GF-D8 (cell line): ENCODE measurements around the gene TRAF3IP1.

ENCODE experiments used
- DNase-seq: peaks from one replicate; lab custom pipeline; 2025; lab: John Stamatoyannopoulos, UW

TRAF3IP1 gene

GRCh38 chr2:238408615-238409340, 88.5 kb downstream of the TRAF3IP1 start:
- no peak for DNase-seq

GRCh38 chr2:238409341-238410199, 89.3 kb downstream of the TRAF3IP1 start:
- no peak for DNase-seq

GRCh38 chr2:238412067-238412767, 91.9 kb downstream of the TRAF3IP1 start:
- no peak for DNase-seq

DNA sequence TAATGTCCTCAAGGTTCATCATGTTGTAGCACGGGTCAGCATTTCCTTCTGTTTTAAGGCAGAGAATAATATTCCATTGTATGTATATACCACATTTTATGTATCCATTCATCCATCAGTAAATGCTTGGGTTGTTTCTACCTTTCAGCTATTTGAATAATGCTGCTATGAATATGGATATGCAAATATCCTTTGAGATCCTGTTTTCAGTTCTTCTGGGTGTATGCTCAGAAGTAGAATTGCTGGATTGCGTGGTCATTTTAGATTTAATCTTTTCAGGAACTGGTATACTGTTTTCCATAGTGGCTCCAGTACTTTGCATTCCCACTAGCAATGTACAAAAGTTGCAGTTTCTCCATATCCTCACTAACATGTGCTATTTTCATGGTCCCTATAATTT, 93.0 kb downstream of the TRAF3IP1 start:
- DNase-seq = no peak

- no peak for DNase-seq
These were observed 94.9 kb downstream of the TRAF3IP1 start for GRCh38 chr2:238415036-238415764.

GRCh38 chr2:238415893-238416292, 95.6 kb downstream of the TRAF3IP1 start:
- no peak for DNase-seq

- no peak for DNase-seq
These were observed 98.1 kb downstream of the TRAF3IP1 start for GRCh38 chr2:238418196-238418998.

DNA sequence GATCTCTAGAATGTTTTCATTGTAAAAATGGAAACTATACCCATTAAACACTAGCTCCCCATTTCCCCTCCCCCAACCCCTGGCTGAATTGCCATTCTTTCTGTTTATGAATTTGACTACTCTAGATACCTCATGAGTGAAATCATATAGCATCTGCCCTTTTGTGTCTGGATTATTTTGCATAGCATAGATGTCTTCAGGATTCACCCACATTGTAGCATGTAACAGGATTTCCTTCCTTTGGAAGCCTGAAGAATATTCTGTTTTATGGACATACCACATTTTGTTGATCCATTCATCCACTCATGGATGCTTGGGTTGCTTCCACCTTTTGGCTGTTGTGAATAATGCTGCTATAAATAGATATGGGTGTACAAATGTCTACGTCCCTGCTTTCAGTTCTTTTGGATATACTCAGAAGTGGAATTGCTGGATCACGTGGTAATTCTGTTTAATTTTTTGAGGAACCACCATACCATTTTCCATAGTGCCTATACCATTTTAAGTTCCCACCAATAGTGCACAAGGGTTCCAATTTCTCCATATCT, 98.8 kb downstream of the TRAF3IP1 start:
- DNase-seq = no peak

- DNase-seq = no peak
These were observed 100.1 kb downstream of the TRAF3IP1 start for GRCh38 chr2:238420442-238420841.

- DNase-seq = no peak
These were observed 100.8 kb downstream of the TRAF3IP1 start for GRCh38 chr2:238420878-238421694.

GRCh38 chr2:238421695-238422035, 101.3 kb downstream of the TRAF3IP1 start:
- DNase-seq = no peak

DNA sequence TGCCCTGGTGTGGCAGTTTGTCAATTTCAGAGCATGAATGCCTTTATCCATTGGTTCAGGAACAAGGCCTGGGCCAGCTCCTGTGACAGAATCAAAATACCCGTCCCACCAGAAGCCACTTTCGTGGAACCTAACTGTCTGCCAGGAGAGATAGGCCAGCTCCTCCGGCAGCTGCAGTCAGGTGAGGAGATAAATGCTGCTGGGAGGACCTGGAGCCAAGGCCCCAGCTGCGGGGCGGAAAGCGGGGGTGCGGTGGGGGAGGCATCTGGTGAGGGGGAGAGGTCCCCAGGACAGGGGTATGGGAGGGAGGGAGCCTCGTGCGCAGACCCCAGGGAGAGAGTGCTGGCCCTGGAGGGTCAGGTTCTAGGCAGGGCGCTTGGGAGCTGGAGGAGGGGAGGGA, 102.0 kb downstream of the TRAF3IP1 start:
- DNase-seq = no peak

- no peak for DNase-seq
These were observed 102.6 kb downstream of the TRAF3IP1 start for GRCh38 chr2:238422940-238423339.

DNA sequence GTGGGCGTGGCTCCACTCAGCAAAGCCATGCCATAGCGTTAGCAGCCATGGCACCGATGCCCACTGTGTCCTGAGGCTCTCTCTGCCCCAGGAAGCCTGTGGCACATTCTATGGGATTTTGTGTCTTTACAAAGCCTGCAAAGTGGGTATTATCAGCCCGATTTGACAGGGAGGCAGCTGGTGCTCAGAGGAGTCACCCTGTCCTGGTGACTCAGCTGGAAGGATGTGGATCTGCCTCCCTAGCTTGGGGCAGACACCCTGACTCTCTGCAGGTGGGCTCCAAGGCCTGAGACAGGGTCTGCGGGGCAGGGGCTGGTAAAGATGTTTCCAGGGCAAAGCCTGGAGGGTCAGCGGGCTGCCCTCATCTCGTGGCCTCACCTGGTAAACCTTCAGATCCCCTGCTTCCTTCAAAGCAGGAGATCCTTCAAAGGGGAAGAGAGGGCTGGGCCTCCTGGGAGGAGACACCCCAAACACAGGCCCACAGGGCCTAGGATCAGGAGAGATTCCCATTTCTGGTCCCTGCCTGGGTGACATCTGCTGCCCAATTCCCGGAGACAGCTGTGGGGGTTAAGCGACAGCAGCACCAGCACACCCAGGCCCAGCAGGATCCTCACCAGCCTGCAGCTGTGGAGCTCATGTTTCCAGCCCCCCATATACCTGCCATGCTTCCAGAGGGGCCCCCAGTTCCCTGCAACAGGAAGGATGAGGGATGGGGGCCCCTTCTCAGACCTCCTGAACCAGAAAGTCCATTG, 103.4 kb downstream of the TRAF3IP1 start:
- DNase-seq = no peak

- DNase-seq = no peak
These were observed 104.0 kb downstream of the TRAF3IP1 start for GRCh38 chr2:238424313-238424700.

- DNase-seq = no peak
These were observed 105.2 kb downstream of the TRAF3IP1 start for GRCh38 chr2:238425505-238425978.

DNA sequence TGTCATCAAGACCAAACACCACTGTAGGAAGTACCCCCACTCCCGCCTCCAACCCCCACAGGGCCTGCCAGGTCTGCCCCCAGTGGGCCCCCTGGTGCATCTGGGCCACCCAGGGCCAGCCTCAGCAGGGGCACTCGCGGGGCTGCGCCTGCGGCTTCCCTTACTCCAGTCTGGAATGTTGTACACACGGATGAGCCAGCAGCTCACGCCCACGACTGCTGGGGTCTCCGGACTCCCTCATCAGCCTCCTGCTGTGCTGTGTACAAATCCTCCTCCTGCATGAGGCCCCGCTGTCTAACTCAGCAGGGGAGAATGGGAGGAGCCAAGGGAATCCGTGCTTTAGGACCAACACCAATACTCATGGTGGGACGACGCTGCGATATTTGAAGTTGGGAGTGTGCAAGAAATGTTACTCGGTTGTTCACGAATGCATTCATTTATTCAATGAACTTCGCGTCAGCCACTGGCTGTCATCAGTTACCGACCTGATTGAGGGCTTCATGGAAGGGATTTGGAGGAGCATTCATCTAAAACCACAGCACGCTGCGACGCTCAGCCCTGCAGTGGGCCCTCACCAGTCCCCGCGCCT, 105.8 kb downstream of the TRAF3IP1 start:
- no peak for DNase-seq

DNA sequence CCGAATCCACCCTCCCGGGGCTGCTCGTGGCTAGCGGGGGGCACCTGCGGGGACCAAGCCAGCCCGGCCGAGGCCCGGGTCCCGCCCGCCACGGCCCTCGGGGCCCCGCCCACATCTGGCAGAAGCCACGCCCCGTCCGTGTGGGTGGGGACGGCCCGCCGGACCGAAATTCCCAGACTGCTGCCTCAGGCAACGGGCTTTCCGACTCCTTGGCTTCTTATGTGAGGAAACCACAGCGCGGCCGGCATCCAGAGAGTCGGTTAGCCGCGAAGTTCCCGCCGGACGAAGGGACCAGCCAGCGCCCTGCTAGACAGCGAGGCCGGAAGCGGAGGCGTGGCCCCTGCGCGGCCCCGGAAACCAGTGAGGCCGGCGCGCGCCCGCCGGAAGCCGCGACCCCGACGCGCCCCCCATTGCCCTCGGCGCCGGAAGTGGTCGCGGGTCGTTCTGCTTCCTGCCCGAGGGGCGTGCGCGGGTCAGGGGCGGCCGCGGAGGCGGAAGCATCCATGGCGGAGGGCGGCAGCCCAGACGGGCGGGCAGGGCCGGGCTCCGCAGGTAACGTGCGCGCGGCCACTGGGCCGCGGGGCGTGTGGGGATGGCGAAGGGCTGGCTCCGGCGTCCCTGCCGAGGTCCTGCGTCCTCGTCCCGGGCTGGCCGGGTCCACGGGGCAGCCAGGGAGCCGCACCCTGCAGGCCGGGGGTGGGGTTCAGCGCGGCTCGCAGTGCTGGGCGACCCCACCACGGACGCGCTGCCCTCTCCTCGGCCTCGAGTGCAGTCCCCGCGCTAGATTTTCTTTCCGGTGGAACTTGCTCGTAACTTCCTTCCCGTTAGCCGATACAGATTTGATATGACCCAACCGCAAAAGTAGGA, 106.5 kb downstream of the TRAF3IP1 start, which contains the start of gene ASB1:
Gene ASB1, plus strand, starts transcription at position 360 of the 867 bp plus-strand sequence. Its CDS starts 144 bp downstream, at position 504.
- DNase-seq = peak; percentile 41
